IMR-90 (cell line): ENCODE measurements around the gene RHOF. TPM values are rescaled to one million over a fixed set of nuclear protein-coding genes. Genes with fewer than 3 reads are reported as not detected.

ENCODE experiments used
- ATAC-seq: fragments of 200-7000 bp; cut with Tn5 transposase; 2 replicates; pipeline ENCODE4 v1.9.1; 2020; ENCODE audit warnings: low read depth, mild to moderate bottlenecking, moderate library complexity
- BruUV-seq: library from RNA; stranded (reverse); fragments of 400-500 nt; replicated peaks from 2 replicates; lab custom pipeline; 2021; lab: Mats Ljungman, UMichigan
- CTCF ChIA-PET: fragments of 300-600 bp; formaldehyde crosslinking; extraction: SDS; loops from one replicate; lab custom pipeline; 2021; ENCODE audit warnings: antibody characterized with exemption; lab: Yijun Ruan, JAX
- POLR2A ChIA-PET: fragments of 300-600 bp; sonication (Branson Sonifier 250); formaldehyde crosslinking; loops from one replicate; lab custom pipeline; 2022; ENCODE audit warnings: antibody characterized with exemption; ENCODE audit not compliant: unreplicated experiment; lab: Charles Lee
- DNase-seq: peaks from one replicate; pipeline ENCODE4 v3.0.0; 2013
- H2AFZ ChIP-seq: replicated peaks from 2 replicates; pipeline ENCODE3; 2013; ENCODE audit warnings: low read length, mild to moderate bottlenecking; ENCODE audit not compliant: poor library complexity
- H2AK5ac ChIP-seq: 2 replicates; pipeline ENCODE4 v1.6.1; 2013; ENCODE audit warnings: low read depth, low read length, inconsistent platforms
- H2AK9ac ChIP-seq: replicated peaks from 2 replicates; pipeline ENCODE3; 2013; ENCODE audit warnings: mild to moderate bottlenecking, low read depth, low read length, moderate library complexity; ENCODE audit not compliant: poor library complexity
- H2BK120ac ChIP-seq: 2 replicates; pipeline ENCODE4 v1.6.1; 2013; ENCODE audit warnings: low read depth, low read length, inconsistent platforms
- H2BK15ac ChIP-seq: 3 replicates; pipeline ENCODE4 v1.6.1; 2013; ENCODE audit warnings: low read depth, low read length, inconsistent platforms
- H2BK20ac ChIP-seq: 2 replicates; pipeline ENCODE4 v1.6.1; 2013; ENCODE audit warnings: low read depth, mild to moderate bottlenecking, inconsistent platforms, low read length, moderate library complexity
- H2BK5ac ChIP-seq: 2 replicates; pipeline ENCODE4 v1.6.1; 2013; ENCODE audit warnings: mild to moderate bottlenecking, low read depth, low read length, inconsistent platforms; ENCODE audit not compliant: poor library complexity, severe bottlenecking
- H3K14ac ChIP-seq: replicated peaks from 2 replicates; pipeline ENCODE4 v1.6.1; 2013; ENCODE audit warnings: low read depth, low read length, inconsistent platforms
- H3K18ac ChIP-seq: 2 replicates; pipeline ENCODE4 v1.6.1; 2013; ENCODE audit warnings: low read depth, low read length, control low read depth
- H3K23ac ChIP-seq: 2 replicates; pipeline ENCODE4 v1.6.1; 2013; ENCODE audit warnings: low read depth, low read length, inconsistent platforms
- H3K27ac ChIP-seq: 2 replicates; pipeline ENCODE4 v1.5.1; 2013; ENCODE audit warnings: mild to moderate bottlenecking, control low read depth, low read length; ENCODE audit not compliant: insufficient read depth
- H3K27me3 ChIP-seq: 2 replicates; pipeline ENCODE4 v1.6.1; 2013; ENCODE audit warnings: low read length; ENCODE audit not compliant: control insufficient read depth, insufficient read depth
- H3K36me3 ChIP-seq: 2 replicates; pipeline ENCODE4 v1.6.1; 2013; ENCODE audit warnings: low read length, mixed read lengths; ENCODE audit not compliant: control insufficient read depth, insufficient read depth
- H3K4ac ChIP-seq: 2 replicates; pipeline ENCODE4 v1.6.1; 2013; ENCODE audit warnings: low read depth, low read length, inconsistent platforms
- H3K4me1 ChIP-seq: 2 replicates; pipeline ENCODE4 v1.6.1; 2013; ENCODE audit warnings: low read length, mixed read lengths; ENCODE audit not compliant: control insufficient read depth, insufficient read depth
- H3K4me2 ChIP-seq: 2 replicates; pipeline ENCODE4 v1.6.1; 2013; ENCODE audit warnings: low read depth, mild to moderate bottlenecking, control low read depth, low read length, moderate library complexity
- H3K4me3 ChIP-seq: 2 replicates; pipeline ENCODE4 v1.5.1; 2013; ENCODE audit warnings: low read depth, mild to moderate bottlenecking, control low read depth, low read length, moderate library complexity; ENCODE audit not compliant: insufficient read depth
- H3K56ac ChIP-seq: 2 replicates; pipeline ENCODE4 v1.6.1; 2013; ENCODE audit warnings: low read length, inconsistent platforms; ENCODE audit not compliant: insufficient read depth; ENCODE audit errors: extremely low read depth
- H3K79me1 ChIP-seq, 2 experiments: 2 replicates each; pipeline ENCODE4 v1.6.1; 2013; ENCODE audit warnings: low read length in 2 of 2, inconsistent platforms in 1 of 2, low read depth in 1 of 2
- H3K9ac ChIP-seq: 2 replicates; pipeline ENCODE4 v1.6.1; 2013; ENCODE audit warnings: low read depth, low read length, control low read depth
- H3K9me1 ChIP-seq: 2 replicates; pipeline ENCODE4 v1.6.1; 2013; ENCODE audit warnings: low read length, inconsistent platforms; ENCODE audit not compliant: insufficient read depth
- H3K9me3 ChIP-seq: 2 replicates; pipeline ENCODE4 v1.6.1; 2013; ENCODE audit warnings: low read length; ENCODE audit not compliant: control insufficient read depth, insufficient read depth
- H4K20me1 ChIP-seq: 2 replicates; pipeline ENCODE4 v1.6.1; 2013; ENCODE audit warnings: low read length, inconsistent platforms; ENCODE audit not compliant: insufficient read depth
- H4K5ac ChIP-seq: 2 replicates; pipeline ENCODE4 v1.6.1; 2013; ENCODE audit warnings: mild to moderate bottlenecking, low read depth, low read length, control low read depth
- H4K8ac ChIP-seq, 2 experiments: 2 replicates each; pipeline ENCODE4 v1.6.1; 2013; ENCODE audit warnings: low read depth in 2 of 2, low read length in 2 of 2, control low read depth in 1 of 2, inconsistent platforms in 1 of 2
- H4K91ac ChIP-seq: 2 replicates; pipeline ENCODE4 v1.6.1; 2013; ENCODE audit warnings: low read depth, low read length, inconsistent platforms; ENCODE audit not compliant: insufficient read depth
- BHLHE40 ChIP-seq: fragments of 150-350 bp; IDR thresholded peaks from 2 replicates; pipeline ENCODE4 v1.6.1; 2016; ENCODE audit warnings: mild to moderate bottlenecking, low read depth, low read length
- CHD1 ChIP-seq: IDR thresholded peaks from 2 replicates; pipeline ENCODE4 v1.6.1; 2012; ENCODE audit warnings: low read depth, low read length, improper control_type of control experiment
- FOS ChIP-seq: fragments of 150-350 bp; IDR thresholded peaks from 2 replicates; pipeline ENCODE4 v1.6.1; 2016; ENCODE audit warnings: low read depth, low read length
- MAFK ChIP-seq: IDR thresholded peaks from 2 replicates; pipeline ENCODE4 v1.6.1; 2012; ENCODE audit warnings: low read depth, low read length, improper control_type of control experiment
- MAZ ChIP-seq: IDR thresholded peaks from 2 replicates; pipeline ENCODE4 v1.6.1; 2012; ENCODE audit warnings: low read depth, mild to moderate bottlenecking, low read length, improper control_type of control experiment, moderate library complexity, borderline replicate concordance
- MXI1 ChIP-seq: IDR thresholded peaks from 2 replicates; pipeline ENCODE4 v1.6.1; 2012; ENCODE audit warnings: low read depth, mild to moderate bottlenecking, low read length, moderate library complexity, borderline replicate concordance
- NFE2L2 ChIP-seq: fragments of 150-350 bp; IDR thresholded peaks from 2 replicates; pipeline ENCODE4 v1.6.1; 2016; ENCODE audit warnings: low read depth, mild to moderate bottlenecking, low read length
- POLR2A ChIP-seq: IDR thresholded peaks from 2 replicates; pipeline ENCODE4 v1.6.1; 2012; ENCODE audit warnings: mild to moderate bottlenecking, low read depth, low read length
- RCOR1 ChIP-seq: IDR thresholded peaks from 2 replicates; pipeline ENCODE4 v1.6.1; 2012; ENCODE audit warnings: mild to moderate bottlenecking, low read length, improper control_type of control experiment; ENCODE audit not compliant: insufficient replicate concordance
- RFX5 ChIP-seq: IDR thresholded peaks from 2 replicates; pipeline ENCODE4 v1.8.0; 2012; ENCODE audit warnings: low read depth, mild to moderate bottlenecking, low read length, moderate library complexity
- SMC3 ChIP-seq: fragments of 150-350 bp; IDR thresholded peaks from 2 replicates; pipeline ENCODE4 v1.6.1; 2016; ENCODE audit warnings: low read depth, mild to moderate bottlenecking, antibody characterized with exemption, low read length, moderate library complexity
- WGBS, 2 experiments: methylation state at CpG; one replicate each; pipeline versions ENCODE4 v1.1.5 to v1.1.7; 2013; ENCODE audit warnings: missing lambda C conversion rate in 2 of 2; ENCODE audit not compliant: insufficient read length in 1 of 2; ENCODE audit errors: extremely low coverage in 2 of 2; 5-methylcytosine and 5-hydroxymethylcytosine counted together
- dilution Hi-C: fragments of 300-500 bp; cut with HindIII; formaldehyde crosslinking; loops from one replicate; pipeline ENCODE4 v1.14.3; 2018; ENCODE audit warnings: low sequenced_read_pairs; ENCODE audit not compliant: unreplicated experiment
- in situ Hi-C: fragments of 300-500 bp; cut with MboI; formaldehyde crosslinking; loops from 3 replicates; pipeline ENCODE4 v1.14.3; 2019; ENCODE audit warnings: low sequenced_read_pairs, inconsistent platforms, mixed read lengths
- intact Hi-C: fragments of 100-400 bp; cut with micrococcal nuclease; formaldehyde crosslinking; loops from 2 replicates; pipeline ENCODE4 v1.10.0; 2022
- polyA plus RNA-seq, 3 experiments: library from polyadenylated mRNA; depleted of rRNA; stranded (reverse); fragments of >200 nt; gene quantifications; 2 replicates each; pipeline ENCODE4 v1.2.3, GENCODE V29; 2012; ENCODE audit warnings: low replicate concordance in 1 of 3
- total RNA-seq: library from RNA; depleted of rRNA; stranded (reverse); fragments of >200 nt; gene quantifications from 2 replicates; pipeline ENCODE4 v1.2.3, GENCODE V29; 2012
- TF ChIP-seq, protein P1 (sequence below): fragments of 150-350 bp; IDR thresholded peaks from 2 replicates; pipeline ENCODE4 v1.6.1; 2017; ENCODE audit warnings: mild to moderate bottlenecking, antibody characterized with exemption, low read length, low read depth
- TF ChIP-seq, protein P2 (sequence below): fragments of 150-350 bp; IDR thresholded peaks from 2 replicates; pipeline ENCODE4 v1.6.1; 2016; ENCODE audit warnings: low read depth, mild to moderate bottlenecking, low read length, moderate library complexity, borderline replicate concordance

Gene RHOF
- total and polyA plus RNA-seq, 2 of the 4 experiments (the other 2 are of a cell fraction): 3.0 to 5.1 TPM

DNA sequence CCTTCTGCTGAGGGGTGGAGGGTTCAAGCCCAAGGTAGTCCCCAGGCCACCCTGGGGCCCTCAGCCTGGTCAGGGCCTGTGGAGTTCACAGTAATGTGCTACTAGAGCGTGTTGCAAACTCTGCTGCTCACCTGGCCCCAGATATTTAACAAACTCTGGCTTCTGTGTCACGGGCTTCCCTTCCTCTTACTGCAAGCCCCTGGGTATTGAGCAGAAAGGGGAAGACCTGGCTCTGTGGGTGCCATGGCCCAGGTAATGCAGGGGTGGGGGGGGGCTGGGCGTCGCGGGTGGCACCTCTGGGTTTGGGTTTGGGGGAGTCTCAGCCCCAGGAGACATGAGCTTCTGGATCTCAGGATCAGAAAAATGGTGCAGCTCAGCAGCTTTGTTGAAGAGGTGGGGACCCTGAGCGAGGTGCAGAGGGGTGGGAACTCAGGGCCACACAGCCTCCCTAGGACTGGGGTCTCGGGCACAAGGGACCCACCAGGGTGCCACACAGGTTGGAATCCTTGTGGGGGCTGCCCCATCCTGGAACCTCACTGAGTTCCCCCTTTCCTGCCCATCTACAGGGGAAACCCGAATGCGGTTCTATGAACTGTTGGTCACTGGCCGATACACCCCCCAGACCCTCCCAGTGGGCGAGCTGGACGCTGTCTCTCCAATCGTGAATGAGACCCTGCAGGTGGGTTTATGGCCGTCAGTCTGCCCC lies 14.3 kb upstream of the RHOF start:
- no peak overlapping the region for H3K9ac ChIP-seq
- H3K9me1 ChIP-seq: no peaks in the 10 kb centered on the region
- H3K27me3 ChIP-seq: no peaks in the 10 kb centered on the region
- intact Hi-C loops: no loop called here
- no peak overlapping the region for H2BK120ac ChIP-seq
- ChIA-PET POLR2A (no interaction called here), CTCF (interaction anchor here (2.0 kb wide), 1 partner anchor 13 kb away, joined by 9 read pairs; no protein-coding TSS in a partner anchor)
- DNase-seq: no peak
- no peak overlapping the region for H3K56ac ChIP-seq
- H3K79me1 ChIP-seq: peaks cover 12 to 59% of the 10 kb centered on the region in 2 experiments; a peak in 3 of 4 replicates
- no peak overlapping the region for H2AK9ac ChIP-seq
- peaks cover 39% of the 10 kb centered on the region for H3K36me3 ChIP-seq
- no peak overlapping the region for H3K14ac ChIP-seq
- H2AFZ ChIP-seq: no peak overlapping the region
- dilution Hi-C loops: no loop called here
- no peak overlapping the region for H2AK5ac ChIP-seq
- H3K4me1 ChIP-seq: peaks cover 15% of the 10 kb centered on the region
- H2BK5ac ChIP-seq: no peak overlapping the region
- H4K5ac ChIP-seq: no peak overlapping the region
- no peak overlapping the region for H4K8ac ChIP-seq
- H3K4ac ChIP-seq: no peak overlapping the region
- ATAC-seq: no peak
- no peak overlapping the region for H3K23ac ChIP-seq
- H4K91ac ChIP-seq: no peak overlapping the region
- no TSS peak for BruUV-seq
- peaks cover 49% of the 10 kb centered on the region for H4K20me1 ChIP-seq
- H2BK15ac ChIP-seq: no peak overlapping the region
- H3K4me2 ChIP-seq: no peak overlapping the region
- in situ Hi-C loops: no loop called here
- no peak overlapping the region for H3K27ac ChIP-seq
- H2BK20ac ChIP-seq: no peak overlapping the region
- no peaks in the 10 kb centered on the region for H3K9me3 ChIP-seq
- WGBS, 2 experiments: 75% methylated on average over 6 of the region's 14 CpGs; no CpG with 5 or more reads in 1 of the 2 experiments
- H3K18ac ChIP-seq: no peak overlapping the region
- TF ChIP-seq CHD1: no peak
- TF ChIP-seq MXI1: no peak
- TF ChIP-seq MAFK: no peak
- no peak for TF ChIP-seq RCOR1
- no peak for TF ChIP-seq MAZ
- TF ChIP-seq, protein P1, sequence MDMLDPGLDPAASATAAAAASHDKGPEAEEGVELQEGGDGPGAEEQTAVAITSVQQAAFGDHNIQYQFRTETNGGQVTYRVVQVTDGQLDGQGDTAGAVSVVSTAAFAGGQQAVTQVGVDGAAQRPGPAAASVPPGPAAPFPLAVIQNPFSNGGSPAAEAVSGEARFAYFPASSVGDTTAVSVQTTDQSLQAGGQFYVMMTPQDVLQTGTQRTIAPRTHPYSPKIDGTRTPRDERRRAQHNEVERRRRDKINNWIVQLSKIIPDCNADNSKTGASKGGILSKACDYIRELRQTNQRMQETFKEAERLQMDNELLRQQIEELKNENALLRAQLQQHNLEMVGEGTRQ: no peak
- no peak for TF ChIP-seq POLR2A
- no peak for TF ChIP-seq NFE2L2
- no peak for TF ChIP-seq FOS
- TF ChIP-seq BHLHE40: no peak
- TF ChIP-seq SMC3: no peak
- TF ChIP-seq RFX5: no peak
- TF ChIP-seq, protein P2, sequence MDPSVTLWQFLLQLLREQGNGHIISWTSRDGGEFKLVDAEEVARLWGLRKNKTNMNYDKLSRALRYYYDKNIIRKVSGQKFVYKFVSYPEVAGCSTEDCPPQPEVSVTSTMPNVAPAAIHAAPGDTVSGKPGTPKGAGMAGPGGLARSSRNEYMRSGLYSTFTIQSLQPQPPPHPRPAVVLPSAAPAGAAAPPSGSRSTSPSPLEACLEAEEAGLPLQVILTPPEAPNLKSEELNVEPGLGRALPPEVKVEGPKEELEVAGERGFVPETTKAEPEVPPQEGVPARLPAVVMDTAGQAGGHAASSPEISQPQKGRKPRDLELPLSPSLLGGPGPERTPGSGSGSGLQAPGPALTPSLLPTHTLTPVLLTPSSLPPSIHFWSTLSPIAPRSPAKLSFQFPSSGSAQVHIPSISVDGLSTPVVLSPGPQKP: no peak
- no peak overlapping the region for H3K4me3 ChIP-seq
